Keratinocyte (primary cell): Measurements from ENCODE around the gene AKR1C3. TPM values are rescaled to one million over a fixed set of nuclear protein-coding genes. Genes with fewer than 3 reads are reported as not detected.
"Not testable (repeated sequence)": the region's sequence is repeated elsewhere in the genome, so short reads cannot be mapped to it uniquely, and the experiment has no call there.

Experiments used
- DNase-seq: peaks from one replicate; pipeline ENCODE4 v3.0.0-alpha.2; 2011; ENCODE audit warnings: low read depth, missing footprints, low spot score
- FAIRE-seq: peaks from 2 replicates; lab custom pipeline; 2011; peaks lifted over from hg19 to GRCh38; lab: Jason Lieb, UNC
- H2AFZ ChIP-seq: 2 replicates; pipeline ENCODE4 v1.6.0; 2012; ENCODE audit warnings: low read length, control low read depth, inconsistent platforms; ENCODE audit not compliant: control insufficient read depth
- H3K27ac ChIP-seq: 2 replicates; pipeline ENCODE4 v1.5.1; 2011; ENCODE audit warnings: low read length; ENCODE audit not compliant: control insufficient read depth, insufficient read depth
- H3K27me3 ChIP-seq: 3 replicates; pipeline ENCODE4 v1.6.0; 2011; ENCODE audit warnings: low read length; ENCODE audit not compliant: control insufficient read depth, insufficient read depth; ENCODE audit errors: extremely low read depth
- H3K36me3 ChIP-seq, 2 experiments: 2 replicates in 1 of 2; 3 replicates in 1 of 2; pipeline ENCODE4 v1.5.1; 2011; ENCODE audit warnings: low read length in 2 of 2, mild to moderate bottlenecking in 1 of 2; ENCODE audit not compliant: control insufficient read depth in 2 of 2, insufficient read depth in 2 of 2; ENCODE audit errors: extremely low read depth in 1 of 2
- H3K4me1 ChIP-seq: 3 replicates; pipeline ENCODE4 v1.5.1; 2011; ENCODE audit warnings: low read length; ENCODE audit not compliant: control insufficient read depth, insufficient read depth; ENCODE audit errors: extremely low read depth
- H3K4me2 ChIP-seq: 3 replicates; pipeline ENCODE4 v1.6.0; 2011; ENCODE audit warnings: low read depth, low read length; ENCODE audit not compliant: control insufficient read depth, insufficient read depth; ENCODE audit errors: extremely low read depth
- H3K4me3 ChIP-seq, 3 experiments: fragments of 200-600 bp in 1 of 3; sonication (generic) in 1 of 3; 2 replicates in 2 of 3; 3 replicates in 1 of 3; pipeline ENCODE4 v1.5.1; 2011 to 2016; ENCODE audit warnings: low read length in 3 of 3, mild to moderate bottlenecking in 3 of 3, control low read depth in 2 of 3, inconsistent platforms in 1 of 3, low read depth in 1 of 3, mixed read lengths in 1 of 3, mixed run types in 1 of 3, moderate library complexity in 1 of 3; ENCODE audit not compliant: control insufficient read depth in 2 of 3, insufficient read depth in 2 of 3; ENCODE audit errors: extremely low read depth in 1 of 3
- H3K79me2 ChIP-seq: 2 replicates; pipeline ENCODE4 v1.6.0; 2012; ENCODE audit warnings: low read length; ENCODE audit not compliant: control insufficient read depth, insufficient read depth
- H3K9ac ChIP-seq: 3 replicates; pipeline ENCODE4 v1.6.0; 2011; ENCODE audit warnings: low read length; ENCODE audit not compliant: control insufficient read depth, insufficient read depth; ENCODE audit errors: extremely low read depth
- H3K9me1 ChIP-seq: 3 replicates; pipeline ENCODE4 v1.6.0; 2011; ENCODE audit warnings: low read length; ENCODE audit not compliant: control insufficient read depth, insufficient read depth; ENCODE audit errors: extremely low read depth
- H3K9me3 ChIP-seq: 2 replicates; pipeline ENCODE4 v1.5.1; 2012; ENCODE audit warnings: low read depth, low read length; ENCODE audit not compliant: control insufficient read depth
- H4K20me1 ChIP-seq: 3 replicates; pipeline ENCODE4 v1.6.0; 2011; ENCODE audit warnings: low read length; ENCODE audit not compliant: control insufficient read depth, insufficient read depth; ENCODE audit errors: extremely low read depth
- CTCF ChIP-seq, 3 experiments: IDR thresholded peaks in 1 of 3; conservative IDR thresholded peaks in 1 of 3; optimal IDR thresholded peaks in 1 of 3; 2 replicates in 2 of 3; 3 replicates in 1 of 3; pipeline versions ENCODE3 to v1.5.1; 2011; ENCODE audit warnings: low read length in 3 of 3, mild to moderate bottlenecking in 3 of 3, moderate library complexity in 2 of 3, control low read depth in 1 of 3, inconsistent platforms in 1 of 3; ENCODE audit not compliant: insufficient read depth in 2 of 3; ENCODE audit errors: extremely low read depth in 1 of 3
- EZH2 ChIP-seq: IDR thresholded peaks from one replicate; pipeline ENCODE4 v1.6.1; 2012; ENCODE audit warnings: inconsistent platforms, mild to moderate bottlenecking, low read length, moderate library complexity
- dilution Hi-C: fragments of 300-500 bp; cut with MboI; formaldehyde crosslinking; loops from one replicate; pipeline ENCODE4 v1.7.0; 2020; ENCODE audit warnings: low sequenced_read_pairs; ENCODE audit not compliant: extremely low pct_ligation_motif_present
- polyA plus RNA-seq, 5 experiments: library from polyadenylated mRNA; depleted of rRNA in 3 of 5; stranded (reverse) in 3 of 5; stranded (forward) in 1 of 5; unstranded in 1 of 5; fragments of >200 nt; gene quantifications; 1 replicate in 1 of 5; 2 replicates in 3 of 5; 3 replicates in 1 of 5; pipeline versions ENCODE4 v1.2.1 to v1.2.3, GENCODE V29; 2011 to 2012; ENCODE audit warnings: missing spikeins in 2 of 5, low read depth in 1 of 5, low replicate concordance in 1 of 5

Gene AKR1C3
- polyA plus RNA-seq, 1 donor (not counting 4 experiments of a cell fraction or from before 2014, with no cell fraction given): 27.3 TPM

GRCh38 chr10:5095687-5096086 lies 1.5 kb downstream of the AKR1C3 start:
- dilution Hi-C loops: no loop called here
- Histone ChIP-seq H3K4me3 (no peak overlapping the region), H3K27ac (no peak overlapping the region)

GRCh38 chr10:5096108-5096507 lies 1.9 kb downstream of the AKR1C3 start:
- Histone ChIP-seq H3K4me2 (no peak overlapping the region), H3K4me3 (no peak overlapping the region)

More at GRCh38 chr10:5095687-5096086, 1.5 kb downstream of the AKR1C3 start:
- Histone ChIP-seq H3K27me3 (no peaks in the 10 kb centered on the region), H3K4me2 (no peak overlapping the region), H2AFZ (no peak overlapping the region), H3K79me2 (no peaks in the 10 kb centered on the region), H3K9ac (no peak overlapping the region), H3K4me1 (no peaks in the 10 kb centered on the region), H3K36me3 (no peaks in the 10 kb centered on the region), H4K20me1 (no peaks in the 10 kb centered on the region), H3K9me1 (no peaks in the 10 kb centered on the region), H3K9me3 (no peaks in the 10 kb centered on the region)
- no peak for FAIRE-seq
- TF ChIP-seq EZH2 (no peak), CTCF (optimal IDR thresholded peaks at IDR 0.05 in 1 of 3, IDR thresholded peaks at IDR 0.05 in 1 of 3, conservative IDR thresholded peaks at IDR 0.05 in 1 of 3; ENCODE audit: extremely low read depth in 1 of 3, insufficient read depth in 2 of 3, low read length in 3 of 3) (no peak)
- DNase-seq: no peak

GRCh38 chr10:5102479-5102878 lies 8.3 kb downstream of the AKR1C3 start:
- dilution Hi-C loops, FAIRE-seq, H3K4me3 ChIP-seq, H3K79me2 ChIP-seq, H3K4me2 ChIP-seq, DNase-seq, H2AFZ ChIP-seq, H3K9me3 ChIP-seq, H3K4me1 ChIP-seq, H3K36me3 ChIP-seq, H4K20me1 ChIP-seq, H3K27ac ChIP-seq, H3K27me3 ChIP-seq, H3K9ac ChIP-seq, H3K9me1 ChIP-seq: not testable (repeated sequence)

More at GRCh38 chr10:5096108-5096507, 1.9 kb downstream of the AKR1C3 start:
- H4K20me1 ChIP-seq: no peaks in the 10 kb centered on the region
- H3K36me3 ChIP-seq: no peaks in the 10 kb centered on the region
- H3K27ac ChIP-seq: no peak overlapping the region
- no peaks in the 10 kb centered on the region for H3K27me3 ChIP-seq
- FAIRE-seq (no peak), DNase-seq (no peak)
- no peaks in the 10 kb centered on the region for H3K9me1 ChIP-seq
- dilution Hi-C loops: no loop called here
- H3K9me3 ChIP-seq: no peaks in the 10 kb centered on the region
- H3K79me2 ChIP-seq: no peaks in the 10 kb centered on the region
- no peak overlapping the region for H3K9ac ChIP-seq
- H3K4me1 ChIP-seq: no peaks in the 10 kb centered on the region
- no peak for TF ChIP-seq CTCF (optimal IDR thresholded peaks at IDR 0.05 in 1 of 3, IDR thresholded peaks at IDR 0.05 in 1 of 3, conservative IDR thresholded peaks at IDR 0.05 in 1 of 3; ENCODE audit: extremely low read depth in 1 of 3, insufficient read depth in 2 of 3, low read length in 3 of 3)
- no peak for TF ChIP-seq EZH2
- no peak overlapping the region for H2AFZ ChIP-seq
